DOHH2 (cell line): ENCODE results near the gene TTC7B.

Experiments
- H3F3A ChIP-seq: fragments of 200-600 bp; sonication (generic), shearing (Covaris generic); 2 replicates; pipeline ENCODE4 v1.6.0; 2016; ENCODE audit warnings: antibody characterized with exemption, mild to moderate bottlenecking; ENCODE audit not compliant: control insufficient read depth, insufficient read depth
- H3K27ac ChIP-seq: fragments of 200-600 bp; sonication (generic); 2 replicates; pipeline ENCODE4 v1.5.1; 2014; ENCODE audit warnings: low read depth, mild to moderate bottlenecking, low read length, moderate library complexity
- H3K27me3 ChIP-seq: fragments of 200-600 bp; sonication (generic); 2 replicates; pipeline ENCODE4 v1.6.1; 2014; ENCODE audit warnings: mild to moderate bottlenecking, low read length, mixed read lengths; ENCODE audit not compliant: control insufficient read depth
- H3K36me3 ChIP-seq: fragments of 200-600 bp; sonication (generic); 2 replicates; pipeline ENCODE4 v1.6.1; 2014; ENCODE audit warnings: mild to moderate bottlenecking, low read length, moderate library complexity, mixed read lengths; ENCODE audit not compliant: control insufficient read depth
- H3K4me1 ChIP-seq: fragments of 200-600 bp; sonication (generic); 2 replicates; pipeline ENCODE4 v1.6.1; 2014; ENCODE audit warnings: mild to moderate bottlenecking, low read length, mixed read lengths; ENCODE audit not compliant: control insufficient read depth
- H3K4me2 ChIP-seq: fragments of 200-600 bp; sonication (generic); 2 replicates; pipeline ENCODE4 v1.6.0; 2014; ENCODE audit warnings: mild to moderate bottlenecking, low read length, moderate library complexity
- H3K4me3 ChIP-seq: fragments of 200-600 bp; sonication (generic); 2 replicates; pipeline ENCODE4 v1.5.1; 2014; ENCODE audit warnings: mild to moderate bottlenecking, low read length, mixed read lengths
- H3K79me2 ChIP-seq: fragments of 200-600 bp; sonication (generic); 2 replicates; pipeline ENCODE4 v1.6.1; 2014; ENCODE audit warnings: mild to moderate bottlenecking, low read length, mixed read lengths; ENCODE audit not compliant: control insufficient read depth
- H3K9me2 ChIP-seq: fragments of 200-600 bp; sonication (generic); replicated peaks from 2 replicates; pipeline ENCODE4 v1.6.1; 2014; ENCODE audit warnings: mild to moderate bottlenecking, low read length, mixed read lengths; ENCODE audit not compliant: control insufficient read depth
- H3K9me3 ChIP-seq: fragments of 200-600 bp; sonication (generic); 2 replicates; pipeline ENCODE4 v1.6.1; 2014; ENCODE audit warnings: antibody characterized with exemption, low read length, mixed read lengths; ENCODE audit not compliant: control insufficient read depth, insufficient read depth
- H4K20me1 ChIP-seq: fragments of 200-600 bp; sonication (generic); 2 replicates; pipeline ENCODE4 v1.6.0; 2014; ENCODE audit warnings: low read depth, mild to moderate bottlenecking, antibody characterized with exemption, low read length, moderate library complexity; ENCODE audit not compliant: control insufficient read depth, insufficient read depth
- CTCF ChIP-seq: fragments of 200-600 bp; sonication (generic); IDR thresholded peaks from one replicate; pipeline ENCODE4 v1.5.1; 2014; ENCODE audit warnings: antibody characterized with exemption, mild to moderate bottlenecking, low read depth, low read length; ENCODE audit not compliant: poor library complexity, severe bottlenecking
- EZH2phosphoT487 ChIP-seq: fragments of 200-600 bp; sonication (generic); IDR thresholded peaks from 2 replicates; pipeline ENCODE4 v1.6.1; 2017; ENCODE audit warnings: borderline replicate concordance, mild to moderate bottlenecking, antibody characterized with exemption, low read length, moderate library complexity, mixed read lengths

Gene TTC7B

GRCh38 chr14:90491221-90491885 lies 324.9 kb downstream of the TTC7B start:
- no peaks in the 10 kb centered on the region for H3F3A ChIP-seq
- no peaks in the 10 kb centered on the region for H3K27me3 ChIP-seq
- no peaks in the 10 kb centered on the region for H3K4me1 ChIP-seq
- H3K9me2 ChIP-seq = no peaks in the 10 kb centered on the region
- no peaks in the 10 kb centered on the region for H3K9me3 ChIP-seq
- H4K20me1 ChIP-seq = no peaks in the 10 kb centered on the region
- no peak for TF ChIP-seq CTCF
- no peak for TF ChIP-seq EZH2phosphoT487
- no peak overlapping the region for H3K27ac ChIP-seq
- no peak overlapping the region for H3K4me2 ChIP-seq
- H3K4me3 ChIP-seq = no peak overlapping the region
- H3K36me3 ChIP-seq = no peaks in the 10 kb centered on the region
- H3K79me2 ChIP-seq = no peaks in the 10 kb centered on the region

- Histone ChIP-seq H3K79me2 (no peaks in the 10 kb centered on the region), H3K36me3 (no peaks in the 10 kb centered on the region), H4K20me1 (no peaks in the 10 kb centered on the region), H3K9me2 (no peaks in the 10 kb centered on the region), H3K9me3 (no peaks in the 10 kb centered on the region), H3K4me2 (no peak overlapping the region), H3K4me1 (no peaks in the 10 kb centered on the region), H3F3A (no peaks in the 10 kb centered on the region), H3K27me3 (no peaks in the 10 kb centered on the region), H3K27ac (no peak overlapping the region), H3K4me3 (no peak overlapping the region)
- TF ChIP-seq EZH2phosphoT487 (no peak), CTCF (no peak)
Observed at GRCh38 chr14:90490720-90491050, 325.5 kb downstream of the TTC7B start.

GRCh38 chr14:90489916-90490719 lies 326.1 kb downstream of the TTC7B start:
- Histone ChIP-seq H3K4me1 (no peaks in the 10 kb centered on the region), H3F3A (no peaks in the 10 kb centered on the region), H3K27ac (no peak overlapping the region), H3K4me2 (no peak overlapping the region), H3K9me3 (no peaks in the 10 kb centered on the region), H3K9me2 (no peaks in the 10 kb centered on the region), H4K20me1 (no peaks in the 10 kb centered on the region), H3K36me3 (no peaks in the 10 kb centered on the region), H3K4me3 (no peak overlapping the region), H3K79me2 (no peaks in the 10 kb centered on the region), H3K27me3 (no peaks in the 10 kb centered on the region)
- TF ChIP-seq CTCF = no peak
